ENCODE measurements around the gene RFX3. TPM values are rescaled to one million over a fixed set of nuclear protein-coding genes. Genes with fewer than 3 reads are reported as not detected.

The RFX3 gene
- total RNA-seq, 2 donors from 2014 or later = 7.6 to 8.5 TPM

- DNase-seq (ENCODE audit: low spot score) = no peak
- intact Hi-C loops (cut with DNase I) = no loop called here
Observed at GRCh38 chr9:3490957-3491356, 34.8 kb downstream of the RFX3 start.

GRCh38 chr9:3482578-3482977, 43.2 kb downstream of the RFX3 start:
- intact Hi-C loops (cut with DNase I) = no loop called here

GRCh38 chr9:3480353-3480655, 45.5 kb downstream of the RFX3 start:
- intact Hi-C loops (cut with DNase I) = no loop called here
- no peak for DNase-seq (ENCODE audit: low spot score)

More at GRCh38 chr9:3482578-3482977, 43.2 kb downstream of the RFX3 start:
- no peak for DNase-seq (ENCODE audit: low spot score)

GRCh38 chr9:3479514-3480352, 46.1 kb downstream of the RFX3 start:
- DNase-seq (ENCODE audit: low spot score) = no peak

GRCh38 chr9:3478549-3478953, 47.2 kb downstream of the RFX3 start:
- no peak for DNase-seq (ENCODE audit: low spot score)
- intact Hi-C loops (cut with DNase I) = no loop called here

More at GRCh38 chr9:3479514-3480352, 46.1 kb downstream of the RFX3 start:
- intact Hi-C loops (cut with DNase I) = no loop called here

GRCh38 chr9:3477236-3477834, 48.5 kb downstream of the RFX3 start:
- DNase-seq (ENCODE audit: low spot score) = no peak
- intact Hi-C loops (cut with DNase I) = no loop called here

GRCh38 chr9:3475300-3476020, 50.3 kb downstream of the RFX3 start:
- no peak for DNase-seq (ENCODE audit: low spot score)

GRCh38 chr9:3474821-3475220, 51.0 kb downstream of the RFX3 start:
- DNase-seq (ENCODE audit: low spot score) = no peak
- intact Hi-C loops (cut with DNase I) = no loop called here

More at GRCh38 chr9:3475300-3476020, 50.3 kb downstream of the RFX3 start:
- intact Hi-C loops (cut with DNase I) = no loop called here

GRCh38 chr9:3473405-3473804, 52.4 kb downstream of the RFX3 start:
- intact Hi-C loops (cut with DNase I) = no loop called here
- no peak for DNase-seq (ENCODE audit: low spot score)

- DNase-seq (ENCODE audit: low spot score) = no peak
- intact Hi-C loops (cut with DNase I) = no loop called here
Observed at GRCh38 chr9:3471883-3472282, 53.9 kb downstream of the RFX3 start.

GRCh38 chr9:3468421-3469205, 57.2 kb downstream of the RFX3 start:
- intact Hi-C loops (cut with DNase I) = no loop called here
- no peak for DNase-seq (ENCODE audit: low spot score)

GRCh38 chr9:3467593-3468219, 58.1 kb downstream of the RFX3 start:
- no peak for DNase-seq (ENCODE audit: low spot score)

GRCh38 chr9:3464033-3464638, 61.7 kb downstream of the RFX3 start:
- no peak for DNase-seq (ENCODE audit: low spot score)
- intact Hi-C loops (cut with DNase I) = no loop called here

More at GRCh38 chr9:3467593-3468219, 58.1 kb downstream of the RFX3 start:
- intact Hi-C loops (cut with DNase I) = no loop called here

GRCh38 chr9:3458806-3459475, 66.9 kb downstream of the RFX3 start:
- no peak for DNase-seq (ENCODE audit: low spot score)

GRCh38 chr9:3457175-3457574, 68.6 kb downstream of the RFX3 start:
- intact Hi-C loops (cut with DNase I) = no loop called here
- no peak for DNase-seq (ENCODE audit: low spot score)

More at GRCh38 chr9:3458806-3459475, 66.9 kb downstream of the RFX3 start:
- intact Hi-C loops (cut with DNase I) = no loop called here

GRCh38 chr9:3455717-3456116, 70.1 kb downstream of the RFX3 start:
- no peak for DNase-seq (ENCODE audit: low spot score)
- intact Hi-C loops (cut with DNase I) = no loop called here

GRCh38 chr9:3455094-3455493, 70.7 kb downstream of the RFX3 start:
- DNase-seq (ENCODE audit: low spot score) = no peak
- intact Hi-C loops (cut with DNase I) = no loop called here

- intact Hi-C loops (cut with DNase I) = no loop called here
- DNase-seq (ENCODE audit: low spot score) = no peak
Observed at GRCh38 chr9:3451956-3452355, 73.8 kb downstream of the RFX3 start.
